Neuronal stem cell (in vitro differentiated cells): ENCODE results near the gene SPATA17.

ENCODE experiments used
- DNase-seq: peaks from one replicate; pipeline ENCODE4 v3.0.0-alpha.2; 2013; ENCODE audit warnings: low spot score
- H2AFZ ChIP-seq: one replicate; pipeline ENCODE4 v1.6.1; 2013; ENCODE audit warnings: mild to moderate bottlenecking, low read length, inconsistent platforms
- H2AK5ac ChIP-seq: 2 replicates; pipeline ENCODE4 v1.6.1; 2013; ENCODE audit warnings: low read depth, mild to moderate bottlenecking, inconsistent platforms, low read length, moderate library complexity, mixed read lengths
- H2BK120ac ChIP-seq: 2 replicates; pipeline ENCODE4 v1.6.1; 2013; ENCODE audit warnings: low read depth, mild to moderate bottlenecking, inconsistent platforms, low read length, moderate library complexity, mixed read lengths
- H2BK12ac ChIP-seq: one replicate; pipeline ENCODE4 v1.6.1; 2013; ENCODE audit warnings: low read length, inconsistent platforms
- H2BK15ac ChIP-seq: 2 replicates; pipeline ENCODE4 v1.6.1; 2013; ENCODE audit warnings: mild to moderate bottlenecking, low read length, inconsistent platforms, mixed read lengths
- H2BK5ac ChIP-seq: one replicate; pipeline ENCODE4 v1.6.1; 2013; ENCODE audit warnings: inconsistent platforms, mild to moderate bottlenecking, low read length, moderate library complexity
- H3K14ac ChIP-seq: one replicate; pipeline ENCODE4 v1.6.1; 2013; ENCODE audit warnings: low read length, inconsistent platforms
- H3K18ac ChIP-seq: 2 replicates; pipeline ENCODE4 v1.6.1; 2013; ENCODE audit warnings: low read length, inconsistent platforms
- H3K23ac ChIP-seq: 2 replicates; pipeline ENCODE4 v1.6.1; 2013; ENCODE audit warnings: low read depth, mild to moderate bottlenecking, mixed read lengths, low read length, inconsistent platforms; ENCODE audit not compliant: poor library complexity
- H3K27ac ChIP-seq: replicated peaks from 3 replicates; pipeline ENCODE4 v1.5.1; 2013; ENCODE audit warnings: low read length, inconsistent platforms
- H3K27me3 ChIP-seq, 3 experiments: 2 replicates each; pipeline ENCODE4 v1.6.1; 2013; ENCODE audit warnings: low read length in 3 of 3, mild to moderate bottlenecking in 2 of 3, inconsistent platforms in 1 of 3, low read depth in 1 of 3, mixed read lengths in 1 of 3, moderate library complexity in 1 of 3; ENCODE audit not compliant: control insufficient read depth in 3 of 3, insufficient read depth in 3 of 3
- H3K36me3 ChIP-seq, 2 donors: replicated peaks in 1 of 2; 2 replicates each; pipeline ENCODE4 v1.6.1; 2013; ENCODE audit warnings: low read length in 2 of 2; ENCODE audit not compliant: control insufficient read depth in 2 of 2, insufficient read depth in 2 of 2
- H3K4ac ChIP-seq: 2 replicates; pipeline ENCODE4 v1.6.1; 2013; ENCODE audit warnings: inconsistent platforms, mild to moderate bottlenecking, low read length, moderate library complexity
- H3K4me1 ChIP-seq, 2 donors: 1 replicate in 1 of 2; 2 replicates in 1 of 2; pipeline ENCODE4 v1.6.1; 2013; ENCODE audit warnings: low read length in 2 of 2, low read depth in 1 of 2; ENCODE audit not compliant: control insufficient read depth in 2 of 2, insufficient read depth in 1 of 2
- H3K4me2 ChIP-seq: one replicate; pipeline ENCODE4 v1.6.1; 2013; ENCODE audit warnings: mild to moderate bottlenecking, low read length, inconsistent platforms; ENCODE audit not compliant: insufficient read depth, poor library complexity, severe bottlenecking
- H3K4me3 ChIP-seq, 2 donors: 2 replicates each; pipeline ENCODE4 v1.5.1; 2013; ENCODE audit warnings: low read length in 2 of 2, mild to moderate bottlenecking in 2 of 2, inconsistent platforms in 1 of 2, moderate library complexity in 1 of 2
- H3K79me1 ChIP-seq: one replicate; pipeline ENCODE4 v1.6.1; 2013; ENCODE audit warnings: low read depth, mild to moderate bottlenecking, inconsistent platforms, low read length, moderate library complexity
- H3K9ac ChIP-seq: one replicate; pipeline ENCODE4 v1.6.1; 2013; ENCODE audit warnings: mild to moderate bottlenecking, low read depth, low read length, inconsistent platforms; ENCODE audit not compliant: poor library complexity
- H3K9me3 ChIP-seq, 2 donors: replicated peaks in 1 of 2; 2 replicates each; pipeline versions ENCODE3 to v1.6.1; 2013; ENCODE audit warnings: low read length in 2 of 2, mild to moderate bottlenecking in 2 of 2, inconsistent platforms in 1 of 2, low read depth in 1 of 2, mixed read lengths in 1 of 2, moderate library complexity in 1 of 2; ENCODE audit not compliant: control insufficient read depth in 2 of 2, insufficient read depth in 1 of 2
- H4K8ac ChIP-seq: one replicate; pipeline ENCODE4 v1.6.1; 2013; ENCODE audit warnings: low read depth, mild to moderate bottlenecking, inconsistent platforms, low read length, moderate library complexity
- H4K91ac ChIP-seq: one replicate; pipeline ENCODE4 v1.6.1; 2013; ENCODE audit warnings: low read length, low read depth, mild to moderate bottlenecking, inconsistent platforms; ENCODE audit not compliant: poor library complexity
- WGBS, 2 donors: extraction: QIAGEN DNeasy Blood & Tissue Kit; methylation state at CpG; one replicate each; pipeline ENCODE4 v1.1.7; 2013; ENCODE audit warnings: missing lambda C conversion rate in 2 of 2, mixed read lengths in 1 of 2; ENCODE audit not compliant: insufficient read length in 2 of 2, insufficient replicate concordance in 1 of 2; ENCODE audit errors: extremely low coverage in 2 of 2; 5-methylcytosine and 5-hydroxymethylcytosine counted together

SPATA17 gene

DNA sequence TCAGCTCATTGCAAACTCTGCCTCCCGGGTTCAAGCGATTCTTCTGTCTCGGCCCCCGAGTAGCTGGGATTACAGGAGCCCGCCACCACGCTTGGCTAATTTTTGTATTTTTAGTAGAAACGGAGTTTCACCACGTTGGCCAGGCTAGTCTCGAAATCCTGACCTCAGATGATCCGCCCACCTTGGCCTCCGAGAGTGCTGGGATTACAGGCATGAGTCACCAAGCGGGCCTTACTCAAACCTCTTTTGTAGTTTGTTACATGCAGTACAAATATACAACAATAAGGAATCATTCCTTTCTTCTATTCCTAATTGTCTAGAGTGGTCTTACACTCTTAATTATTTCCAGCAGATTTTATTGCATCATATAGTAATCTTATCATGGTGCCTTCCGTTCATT, 16.6 kb downstream of the SPATA17 start:
- Histone ChIP-seq H3K23ac (no peak overlapping the region), H2AK5ac (no peak overlapping the region), H4K91ac (no peak overlapping the region), H3K27me3 (no peaks in the 10 kb centered on the region), H3K4me3 (no peak overlapping the region), H4K8ac (no peak overlapping the region), H3K27ac (no peak overlapping the region), H3K4ac (no peak overlapping the region), H3K9me3 (no peaks in the 10 kb centered on the region), H2BK120ac (no peak overlapping the region), H3K14ac (no peak overlapping the region), H2BK15ac (no peak overlapping the region), H3K18ac (no peak overlapping the region), H3K79me1 (no peaks in the 10 kb centered on the region), H3K36me3 (no peaks in the 10 kb centered on the region), H2AFZ (no peak overlapping the region), H3K4me2 (no peak overlapping the region), H2BK12ac (no peak overlapping the region), H3K4me1 (peaks cover 0 to 3% of the 10 kb centered on the region in 2 donors), H3K9ac (no peak overlapping the region), H2BK5ac (no peak overlapping the region)
- no CpG with 5 or more reads among the region's 13 CpGs for WGBS, 2 donors
- no peak for DNase-seq

DNA sequence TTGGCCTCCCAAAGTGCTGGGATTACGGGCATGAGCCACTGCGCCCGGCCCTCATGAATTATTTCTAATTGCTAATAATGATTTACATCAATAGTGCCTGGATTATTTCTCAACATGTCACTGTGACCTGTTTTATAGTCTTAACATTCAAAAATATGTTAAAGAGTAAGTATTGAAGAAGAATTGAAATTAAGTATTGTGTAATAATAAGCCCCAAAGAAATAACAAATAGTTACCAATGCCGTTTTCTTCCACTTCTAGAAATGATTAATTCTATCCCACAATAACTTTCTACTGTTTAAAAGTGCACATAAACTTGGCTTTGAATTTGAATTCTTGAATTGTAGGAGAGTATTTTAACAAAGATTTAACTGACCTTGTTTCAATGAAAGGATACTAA, 19.5 kb downstream of the SPATA17 start:
- Histone ChIP-seq H2AFZ (no peak overlapping the region), H3K36me3 (no peaks in the 10 kb centered on the region), H3K14ac (no peak overlapping the region), H3K27ac (no peak overlapping the region), H3K4me2 (no peak overlapping the region), H3K4me1 (no peaks in the 10 kb centered on the region), H3K9ac (no peak overlapping the region), H4K8ac (no peak overlapping the region), H2BK5ac (no peak overlapping the region), H2AK5ac (no peak overlapping the region), H2BK12ac (no peak overlapping the region), H3K4ac (no peak overlapping the region), H3K4me3 (no peak overlapping the region), H2BK15ac (no peak overlapping the region), H3K27me3 (no peaks in the 10 kb centered on the region), H3K23ac (no peak overlapping the region), H3K9me3 (no peaks in the 10 kb centered on the region), H2BK120ac (no peak overlapping the region), H3K79me1 (no peaks in the 10 kb centered on the region), H3K18ac (no peak overlapping the region), H4K91ac (no peak overlapping the region)
- WGBS, 2 donors, result no CpG with 5 or more reads among the region's 4 CpGs
- DNase-seq, result no peak

DNA sequence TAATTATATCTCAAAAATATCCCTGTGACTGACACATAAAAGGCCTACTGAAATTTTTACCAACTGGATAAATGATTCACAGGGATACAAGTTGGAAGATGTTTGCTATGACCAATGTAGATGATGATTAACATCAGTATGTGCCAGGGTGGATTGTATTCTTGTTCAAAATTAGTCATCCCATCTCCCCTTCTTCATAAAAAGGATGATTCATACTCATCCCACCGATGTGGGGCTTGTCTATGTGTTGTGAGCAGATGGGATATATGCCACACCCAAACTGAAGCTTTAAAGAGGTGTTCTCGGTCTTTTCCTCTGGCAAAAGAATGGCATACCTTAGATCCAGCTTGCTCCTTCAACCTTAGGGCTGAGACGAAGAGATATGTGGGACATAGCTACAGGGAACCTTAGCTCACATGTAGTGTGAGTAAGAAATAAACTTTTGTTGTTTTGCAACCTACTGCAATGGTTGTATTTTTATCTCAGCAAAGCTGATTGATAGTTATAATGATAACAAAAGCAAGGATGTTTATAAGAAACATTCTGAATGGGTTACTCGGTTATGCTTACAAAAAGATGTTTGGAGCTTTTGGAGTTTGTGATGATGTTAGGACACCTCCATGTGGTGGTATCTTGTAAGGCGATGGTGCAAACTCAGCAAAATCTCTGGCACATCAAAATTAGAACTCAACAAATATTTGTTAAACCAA, 29.4 kb downstream of the SPATA17 start:
- Histone ChIP-seq H2BK120ac (no peak overlapping the region), H2AFZ (no peak overlapping the region), H3K4me2 (no peak overlapping the region), H3K18ac (no peak overlapping the region), H3K79me1 (no peaks in the 10 kb centered on the region), H2BK15ac (no peak overlapping the region), H3K4me1 (no peaks in the 10 kb centered on the region), H4K8ac (no peak overlapping the region), H3K27ac (no peak overlapping the region), H2BK12ac (no peak overlapping the region), H3K9me3 (no peaks in the 10 kb centered on the region), H3K36me3 (no peaks in the 10 kb centered on the region), H3K4ac (no peak overlapping the region), H2BK5ac (no peak overlapping the region), H3K4me3 (no peak overlapping the region), H3K27me3 (no peaks in the 10 kb centered on the region), H2AK5ac (no peak overlapping the region), H3K9ac (no peak overlapping the region), H4K91ac (no peak overlapping the region), H3K14ac (no peak overlapping the region), H3K23ac (no peak overlapping the region)
- no CpG with 5 or more reads among the region's 5 CpGs for WGBS, 2 donors
- DNase-seq, result no peak

DNA sequence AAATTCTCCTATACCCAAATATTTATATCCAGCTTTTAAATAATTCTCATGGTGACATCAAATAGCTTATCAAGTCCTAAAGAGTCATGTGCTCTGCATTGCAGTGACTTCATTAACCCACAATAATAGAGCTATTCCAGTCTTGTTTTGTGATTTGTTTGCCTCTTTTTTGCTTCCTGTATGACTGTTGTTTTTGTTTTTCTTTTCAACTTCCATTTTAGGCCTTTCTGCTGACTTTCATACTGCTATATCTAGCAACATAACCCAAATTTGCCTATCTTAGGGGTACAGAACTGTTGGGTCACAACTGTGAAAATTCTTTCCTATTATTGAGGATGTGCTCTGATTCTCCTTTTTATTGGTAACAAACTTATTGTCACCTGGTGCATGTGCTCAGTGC, 30.3 kb downstream of the SPATA17 start:
- Histone ChIP-seq H3K27ac (no peak overlapping the region), H2BK15ac (no peak overlapping the region), H3K4me2 (no peak overlapping the region), H2AFZ (no peak overlapping the region), H3K36me3 (no peaks in the 10 kb centered on the region), H3K4ac (no peak overlapping the region), H3K14ac (no peak overlapping the region), H3K23ac (no peak overlapping the region), H2BK120ac (no peak overlapping the region), H4K91ac (no peak overlapping the region), H3K9ac (no peak overlapping the region), H3K4me3 (no peak overlapping the region), H4K8ac (no peak overlapping the region), H2BK12ac (no peak overlapping the region), H3K79me1 (no peaks in the 10 kb centered on the region), H3K4me1 (no peaks in the 10 kb centered on the region), H3K18ac (no peak overlapping the region), H2BK5ac (no peak overlapping the region), H3K27me3 (no peaks in the 10 kb centered on the region), H3K9me3 (no peaks in the 10 kb centered on the region), H2AK5ac (no peak overlapping the region)
- DNase-seq, result no peak
